COR-L47 (cell line): ENCODE results near the gene LRRC10B.
A peak's percentile ranks its signal among the peaks of the same experiment; 100 is the strongest.

Source experiments
- DNase-seq: peaks from one replicate; lab custom pipeline; 2025; lab: John Stamatoyannopoulos, UW

Gene LRRC10B

GRCh38 chr11:61531044-61531443 lies 22.5 kb downstream of the LRRC10B start:
- no peak for DNase-seq

GRCh38 chr11:61532134-61533038 lies 23.8 kb downstream of the LRRC10B start:
- DNase-seq = no peak

GRCh38 chr11:61533039-61533375 lies 24.5 kb downstream of the LRRC10B start:
- no peak for DNase-seq

GRCh38 chr11:61533401-61533800 lies 24.9 kb downstream of the LRRC10B start:
- peak; percentile 41 for DNase-seq

GRCh38 chr11:61534025-61534932 lies 25.7 kb downstream of the LRRC10B start:
- no peak for DNase-seq

GRCh38 chr11:61534933-61535839 lies 26.6 kb downstream of the LRRC10B start:
- DNase-seq = no peak

- no peak for DNase-seq
Measured at GRCh38 chr11:61535998-61536675, 27.6 kb downstream of the LRRC10B start.

- DNase-seq = no peak
Measured at GRCh38 chr11:61536676-61537270, 28.2 kb downstream of the LRRC10B start.

GRCh38 chr11:61537326-61537725 lies 28.8 kb downstream of the LRRC10B start:
- no peak for DNase-seq

- DNase-seq = no peak
Measured at GRCh38 chr11:61538636-61538961, 30.1 kb downstream of the LRRC10B start.

- DNase-seq = no peak
Measured at GRCh38 chr11:61539006-61539405, 30.5 kb downstream of the LRRC10B start.

- no peak for DNase-seq
Measured at GRCh38 chr11:61539831-61540357, 31.3 kb downstream of the LRRC10B start.

- no peak for DNase-seq
Measured at GRCh38 chr11:61540528-61540927, 32.0 kb downstream of the LRRC10B start.

GRCh38 chr11:61541598-61541997 lies 33.0 kb downstream of the LRRC10B start:
- DNase-seq = no peak

- no peak for DNase-seq
Measured at GRCh38 chr11:61542024-61542461, 33.5 kb downstream of the LRRC10B start.

GRCh38 chr11:61542705-61543104 lies 34.2 kb downstream of the LRRC10B start:
- no peak for DNase-seq

GRCh38 chr11:61543606-61544306 lies 35.2 kb downstream of the LRRC10B start:
- DNase-seq = no peak

- no peak for DNase-seq
Measured at GRCh38 chr11:61544466-61544865, 35.9 kb downstream of the LRRC10B start.

- no peak for DNase-seq
Measured at GRCh38 chr11:61545341-61545740, 36.8 kb downstream of the LRRC10B start.

GRCh38 chr11:61545921-61546320 lies 37.4 kb downstream of the LRRC10B start:
- no peak for DNase-seq
